ENCODE measurements around the gene BCL2L2. TPM values are rescaled to one million over a fixed set of nuclear protein-coding genes. Genes with fewer than 3 reads are reported as not detected.
A peak's percentile ranks its signal among the peaks of the same experiment; 100 is the strongest.

BCL2L2 gene
- total and polyA plus RNA-seq, 10 of the 15 experiments (the other 5 are each of a cell fraction or from before 2014, with no cell fraction given), result 1.4 to 14.7 (median 7.1) TPM

DNA sequence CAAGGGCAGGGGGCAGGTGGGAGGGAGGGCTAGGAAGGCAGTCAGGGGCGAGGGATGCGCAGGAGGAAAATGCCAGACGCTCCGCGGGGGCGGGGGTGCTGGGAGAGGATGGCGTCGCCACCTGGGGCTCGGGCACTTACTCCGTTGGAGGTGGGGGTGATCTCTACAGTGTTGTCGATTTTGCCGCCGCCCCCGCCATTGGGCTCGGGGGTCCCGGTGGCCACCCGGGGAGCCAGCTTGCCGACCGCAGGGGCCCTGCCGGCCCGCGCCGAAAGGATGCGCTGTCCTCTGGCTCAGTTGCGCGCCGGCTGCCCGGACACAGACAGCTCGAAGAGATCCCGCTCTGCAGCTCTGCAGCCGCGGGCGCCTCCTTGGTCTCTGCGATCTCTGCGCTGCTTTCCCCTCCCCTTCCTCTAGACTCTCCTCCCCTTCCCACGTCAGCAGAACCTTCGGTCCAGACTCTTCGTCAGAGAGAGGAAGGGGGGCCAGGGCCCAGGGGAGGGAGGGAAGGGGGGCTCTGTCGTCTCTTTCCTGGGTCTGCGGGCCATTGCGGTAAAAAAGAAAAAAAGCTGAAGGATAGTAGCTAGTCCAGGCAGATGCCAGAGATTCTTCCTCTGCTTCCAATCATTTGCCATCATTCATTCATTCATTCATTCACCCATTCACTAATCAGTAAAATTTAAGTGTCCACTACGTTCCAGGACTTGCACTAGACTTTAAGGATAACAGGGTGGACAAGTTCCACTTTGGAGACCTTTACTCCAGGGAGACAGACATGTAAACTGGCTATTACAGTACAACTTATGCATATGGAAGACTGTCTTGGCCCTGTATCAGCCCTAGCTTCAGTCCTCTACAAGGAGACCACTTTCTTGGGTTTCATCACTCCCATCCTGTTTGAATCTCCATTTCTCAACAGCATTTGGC lies 46.1 kb downstream of the BCL2L2 start, which contains the start of gene SLC22A17:
Gene SLC22A17 (minus strand): TSS at position 382 of the 927 bp plus-strand sequence.
- 2% methylated on average over 30 of the region's 42 CpGs for WGBS (ENCODE audit: insufficient coverage, insufficient replicate concordance, low lambda C conversion rate, missing lambda C conversion rate)
- H3K4me2 ChIP-seq (ENCODE audit: control insufficient read depth, insufficient read depth), result 0 out of 2 replicates have a peak within 1 kb of the TSS, but pooled peaks have one; percentile 1
- in situ Hi-C loops (cut with MboI), result no loop called here

DNA sequence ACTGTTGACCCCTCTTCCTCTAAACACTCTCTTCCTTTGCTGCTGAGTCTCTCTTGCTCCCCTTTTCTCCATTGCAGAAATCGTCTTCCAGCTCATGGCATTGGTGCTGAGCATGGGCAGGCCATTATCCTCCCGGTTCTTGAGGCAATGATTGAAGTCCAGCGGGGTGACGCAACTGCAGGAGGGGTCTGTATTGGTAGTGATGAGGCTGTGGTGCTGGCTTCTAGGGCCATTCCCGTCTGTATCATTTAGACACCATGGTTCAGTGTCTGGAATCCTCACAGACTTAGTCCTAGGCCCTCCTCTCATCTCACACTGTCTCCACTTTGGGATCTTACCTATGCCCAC lies 46.8 kb downstream of the BCL2L2 start:
- in situ Hi-C loops (cut with MboI) (no loop called here), intact Hi-C loops (cut with micrococcal nuclease; ENCODE audit: unreplicated experiment) (no loop called here)
- DNase-seq (ENCODE audit: low read depth, low spot score), result no peak
- no peak overlapping the region for H3K27ac ChIP-seq (ENCODE audit: control insufficient read depth, insufficient read depth)
- TF ChIP-seq POU2F2 (IDR thresholded peaks at IDR 0.05; ENCODE audit: borderline replicate concordance, low read depth, low read length), result no peak
- TF ChIP-seq, protein P1, sequence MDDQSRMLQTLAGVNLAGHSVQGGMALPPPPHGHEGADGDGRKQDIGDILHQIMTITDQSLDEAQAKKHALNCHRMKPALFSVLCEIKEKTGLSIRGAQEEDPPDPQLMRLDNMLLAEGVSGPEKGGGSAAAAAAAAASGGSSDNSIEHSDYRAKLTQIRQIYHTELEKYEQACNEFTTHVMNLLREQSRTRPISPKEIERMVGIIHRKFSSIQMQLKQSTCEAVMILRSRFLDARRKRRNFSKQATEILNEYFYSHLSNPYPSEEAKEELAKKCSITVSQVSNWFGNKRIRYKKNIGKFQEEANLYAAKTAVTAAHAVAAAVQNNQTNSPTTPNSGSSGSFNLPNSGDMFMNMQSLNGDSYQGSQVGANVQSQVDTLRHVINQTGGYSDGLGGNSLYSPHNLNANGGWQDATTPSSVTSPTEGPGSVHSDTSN (IDR thresholded peaks at IDR 0.05; ENCODE audit: insufficient replicate concordance, low read depth, low read length), result no peak
- no peak for TF ChIP-seq NR2C2 (IDR thresholded peaks at IDR 0.05; ENCODE audit: borderline replicate concordance, control insufficient read depth, insufficient read length, low read depth)
- no peak for TF ChIP-seq EZH2 (IDR thresholded peaks at IDR 0.05; ENCODE audit: borderline replicate concordance, control insufficient read depth, low read depth, low read length)
- no peak for TF ChIP-seq MEF2B (IDR thresholded peaks at IDR 0.05; ENCODE audit: partially characterized antibody, poor library complexity, severe bottlenecking)
- TF ChIP-seq ZZZ3 (IDR thresholded peaks at IDR 0.05; ENCODE audit: control insufficient read depth, insufficient read length, low read depth), result no peak
- CTCF ChIA-PET, result no interaction called here
- RAD21 ChIA-PET (ENCODE audit: unreplicated experiment), result no interaction called here
- no peak overlapping the region for H3K4me2 ChIP-seq (ENCODE audit: control insufficient read depth, insufficient read depth)
- FAIRE-seq, result no peak
- H2AFZ ChIP-seq (ENCODE audit: control insufficient read depth, low read depth, low read length), result no peak overlapping the region
- no peaks in the 10 kb centered on the region for H3K9me3 ChIP-seq (replicated peaks; ENCODE audit: control insufficient read depth, insufficient read depth, low read length)
- no peaks in the 10 kb centered on the region for H3K4me1 ChIP-seq (ENCODE audit: control insufficient read depth, insufficient read depth, low read length)
- no peak overlapping the region for H3K9ac ChIP-seq (ENCODE audit: control insufficient read depth, insufficient read depth, low read length)
- H3K79me2 ChIP-seq (ENCODE audit: control insufficient read depth, insufficient read depth, low read length), result no peaks in the 10 kb centered on the region
- SMC1A ChIA-PET (ENCODE audit: uncharacterized antibody, unreplicated experiment), result no interaction called here
- H3K4me3 ChIP-seq, result no peak overlapping the region
- no peak for ATAC-seq
- POLR2A ChIA-PET, result no interaction called here
- H4K20me1 ChIP-seq (ENCODE audit: control insufficient read depth, insufficient read depth), result no peaks in the 10 kb centered on the region
- H3K36me3 ChIP-seq (ENCODE audit: control insufficient read depth in 2 of 2, insufficient read depth in 2 of 2, low read length in 1 of 2), result no peaks in the 10 kb centered on the region
- BruUV-seq (replicated peaks), result no TSS peak
- 39% methylated on average over 5 of the region's 5 CpGs for WGBS (ENCODE audit: insufficient coverage, insufficient replicate concordance, low lambda C conversion rate, missing lambda C conversion rate)
- peaks cover 7 to 11% of the 10 kb centered on the region in 2 experiments for H3K27me3 ChIP-seq (replicated peaks in 1 of 2; ENCODE audit: control insufficient read depth in 2 of 2, insufficient read depth in 2 of 2, low read length in 1 of 2)

More for the DNA sequence above, 46.1 kb downstream of the BCL2L2 start, which contains the start of gene SLC22A17:
- BruUV-seq (replicated peaks), result no TSS peak
- TF ChIP-seq SUZ12 (IDR thresholded peaks at IDR 0.05; ENCODE audit: unreplicated experiment) (peak; percentile 64), POLR2AphosphoS2 (IDR thresholded peaks at IDR 0.05; ENCODE audit: low read depth, low read length) (no peak), ZNF24 (IDR thresholded peaks at IDR 0.05) (0 out of 2 replicates have a peak, but pooled peaks have one; percentile 49), CHD4 (IDR thresholded peaks at IDR 0.05) (no peak), JUND (IDR thresholded peaks at IDR 0.05; ENCODE audit: low read depth, low read length) (no peak), SMC3 (IDR thresholded peaks at IDR 0.05; ENCODE audit: borderline replicate concordance, low read length) (no peak)
- TF ChIP-seq, protein P2, sequence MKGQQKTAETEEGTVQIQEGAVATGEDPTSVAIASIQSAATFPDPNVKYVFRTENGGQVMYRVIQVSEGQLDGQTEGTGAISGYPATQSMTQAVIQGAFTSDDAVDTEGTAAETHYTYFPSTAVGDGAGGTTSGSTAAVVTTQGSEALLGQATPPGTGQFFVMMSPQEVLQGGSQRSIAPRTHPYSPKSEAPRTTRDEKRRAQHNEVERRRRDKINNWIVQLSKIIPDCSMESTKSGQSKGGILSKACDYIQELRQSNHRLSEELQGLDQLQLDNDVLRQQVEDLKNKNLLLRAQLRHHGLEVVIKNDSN (IDR thresholded peaks at IDR 0.05; ENCODE audit: borderline replicate concordance, extremely low read length, insufficient read depth, low read depth, low read length), result no peak
- CTCF ChIA-PET, result no interaction called here
- SMC1A ChIA-PET (ENCODE audit: uncharacterized antibody, unreplicated experiment), result no interaction called here
- H3K36me3 ChIP-seq (ENCODE audit: control insufficient read depth in 2 of 2, insufficient read depth in 2 of 2, low read length in 1 of 2), result no peaks in the 10 kb centered on the region
- peaks cover 7 to 11% of the 10 kb centered on the region in 2 experiments for H3K27me3 ChIP-seq (replicated peaks in 1 of 2; ENCODE audit: control insufficient read depth in 2 of 2, insufficient read depth in 2 of 2, low read length in 1 of 2)
- intact Hi-C loops (cut with micrococcal nuclease; ENCODE audit: unreplicated experiment), result no loop called here
- FAIRE-seq (no peak), DNase-seq (ENCODE audit: low read depth, low spot score) (no peak), ATAC-seq (no peak)
- POLR2A ChIA-PET, result no interaction called here
- H3K9me3 ChIP-seq (replicated peaks; ENCODE audit: control insufficient read depth, insufficient read depth, low read length), result no peaks in the 10 kb centered on the region
- RAD21 ChIA-PET (ENCODE audit: unreplicated experiment), result interaction anchor here (0.6 kb wide), 1 partner anchor 32 kb away, joined by 3 read pairs; the partner anchor contains the start of gene PABPN1
- no peak within 1 kb of the TSS for H3K9ac ChIP-seq (ENCODE audit: control insufficient read depth, insufficient read depth, low read length)
- H2AFZ ChIP-seq (ENCODE audit: control insufficient read depth, low read depth, low read length), result no peak within 1 kb of the TSS
- H4K20me1 ChIP-seq (ENCODE audit: control insufficient read depth, insufficient read depth), result no peaks in the 10 kb centered on the region
- no peak within 1 kb of the TSS for H3K27ac ChIP-seq (ENCODE audit: control insufficient read depth, insufficient read depth)
- H3K79me2 ChIP-seq (ENCODE audit: control insufficient read depth, insufficient read depth, low read length), result no peaks in the 10 kb centered on the region
- no peak within 1 kb of the TSS for H3K4me3 ChIP-seq
- H3K4me1 ChIP-seq (ENCODE audit: control insufficient read depth, insufficient read depth, low read length), result no peaks in the 10 kb centered on the region

Measured in GM12878 (cell line).